ENCODE measurements around the gene ADGRF5.

The ADGRF5 gene

GRCh38 chr6:46932526-46933319, 11.0 kb upstream of the ADGRF5 start:
- DNase-seq (ENCODE audit: low read depth) = no peak

DNA sequence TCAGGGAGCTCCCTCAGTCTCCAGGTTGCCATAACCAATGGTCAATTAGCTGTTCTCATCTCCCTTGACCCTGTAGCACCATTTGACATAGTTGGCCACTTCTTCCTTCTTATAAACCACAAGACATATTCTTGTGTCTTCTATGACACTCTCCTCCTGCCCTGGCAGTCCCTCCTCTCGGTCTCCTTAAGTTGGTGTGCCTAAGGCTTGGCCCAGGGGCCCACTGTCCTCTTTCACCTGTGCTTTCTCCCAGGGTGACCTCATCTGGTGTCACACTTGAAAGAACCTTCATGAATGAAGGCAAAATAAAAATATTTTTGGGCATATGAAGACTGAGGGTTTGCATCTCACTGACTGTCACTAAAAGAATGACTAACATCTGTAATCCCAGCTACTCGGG, 9.7 kb upstream of the ADGRF5 start:
- no peak for DNase-seq (ENCODE audit: low read depth)

GRCh38 chr6:46930331-46930730, 8.6 kb upstream of the ADGRF5 start:
- DNase-seq (ENCODE audit: low read depth) = no peak

GRCh38 chr6:46927066-46927465, 5.3 kb upstream of the ADGRF5 start:
- no peak for DNase-seq (ENCODE audit: low read depth)

- DNase-seq (ENCODE audit: low read depth) = no peak
These were observed 4.7 kb upstream of the ADGRF5 start for GRCh38 chr6:46926481-46926880.

GRCh38 chr6:46925563-46926253, 4.0 kb upstream of the ADGRF5 start:
- DNase-seq (ENCODE audit: low read depth) = peak; percentile 4

DNA sequence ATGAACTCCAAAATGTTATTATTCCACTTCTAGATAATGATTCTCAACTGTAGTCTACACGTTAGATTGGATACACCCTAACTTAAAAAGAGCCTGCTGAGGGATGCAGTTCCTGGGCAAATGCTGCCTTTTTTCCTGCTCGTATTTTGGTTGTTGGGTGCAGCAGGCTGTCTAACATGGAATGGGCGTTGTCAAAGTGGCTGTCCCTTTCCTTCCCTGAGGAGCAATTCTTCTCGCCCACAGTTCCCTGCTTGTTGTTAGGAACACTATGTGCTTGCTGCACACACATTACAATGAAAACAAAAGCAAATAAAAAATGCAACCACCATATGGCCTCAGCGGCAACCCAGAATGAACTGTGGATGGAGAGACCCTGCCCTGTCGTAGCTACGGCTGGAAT, 1.7 kb upstream of the ADGRF5 start:
- DNase-seq (ENCODE audit: low read depth) = no peak

DNA sequence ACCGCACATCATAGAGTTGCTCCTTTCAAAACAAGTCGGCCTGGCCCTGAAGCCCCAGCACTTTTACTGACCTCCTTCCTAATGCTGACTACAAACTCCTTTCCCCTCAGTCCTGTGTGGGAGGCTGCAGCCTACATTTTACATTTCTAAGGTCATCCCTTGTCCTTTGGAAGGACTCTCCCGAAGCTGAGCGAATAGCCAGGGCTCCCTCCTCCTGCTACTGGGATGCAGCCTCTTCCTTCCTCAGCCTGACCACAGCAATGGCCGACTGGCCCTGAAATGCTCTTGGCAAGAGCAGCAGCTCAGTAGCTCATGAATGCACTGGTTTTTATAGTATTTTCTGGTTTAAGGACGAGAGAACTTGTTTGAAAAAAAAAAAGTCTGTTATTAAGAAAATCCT, 679 bp downstream of the ADGRF5 start:
- no peak for DNase-seq (ENCODE audit: low read depth)

DNA sequence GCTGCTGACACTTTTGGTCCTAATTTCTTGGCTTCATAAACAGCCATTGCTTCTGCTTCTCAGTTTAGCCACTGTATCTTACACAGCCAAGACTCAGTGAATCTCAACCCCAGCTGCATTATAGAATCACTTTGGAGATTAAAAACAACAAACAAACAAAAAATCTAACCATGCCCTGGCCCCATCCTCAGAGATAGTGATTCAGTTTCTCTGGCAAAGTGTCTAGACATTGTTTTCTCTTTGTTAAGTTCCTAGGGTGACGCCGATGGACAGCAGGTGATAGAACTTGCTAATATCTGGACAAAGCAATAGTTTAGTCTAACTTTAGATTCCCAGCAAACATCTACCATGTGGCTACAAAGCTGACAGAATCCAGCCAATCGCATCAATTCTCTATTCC, 2.9 kb downstream of the ADGRF5 start:
- DNase-seq (ENCODE audit: low read depth) = no peak

- no peak for DNase-seq (ENCODE audit: low read depth)
These were observed 4.7 kb downstream of the ADGRF5 start for GRCh38 chr6:46917002-46917545.

DNA sequence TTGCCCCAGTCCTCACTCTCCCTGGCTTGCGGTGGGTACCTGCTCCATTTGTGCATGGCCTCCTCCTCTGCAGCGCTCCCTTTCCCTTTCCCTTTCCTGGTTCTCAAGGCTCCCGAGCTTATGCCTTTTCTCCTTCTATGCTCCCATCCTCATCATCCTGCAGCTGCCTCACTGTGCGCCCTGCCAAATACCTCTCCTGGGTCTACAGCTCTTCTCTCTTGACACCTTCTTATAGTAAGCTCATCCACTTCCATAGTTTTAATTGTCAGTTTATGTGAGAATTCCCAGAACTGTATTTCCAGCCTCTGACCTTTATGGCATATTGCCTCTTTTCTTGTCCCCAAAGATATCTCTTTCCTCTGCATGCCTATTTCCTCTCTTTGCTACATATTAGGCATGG, 5.9 kb downstream of the ADGRF5 start:
- no peak for DNase-seq (ENCODE audit: low read depth)

DNA sequence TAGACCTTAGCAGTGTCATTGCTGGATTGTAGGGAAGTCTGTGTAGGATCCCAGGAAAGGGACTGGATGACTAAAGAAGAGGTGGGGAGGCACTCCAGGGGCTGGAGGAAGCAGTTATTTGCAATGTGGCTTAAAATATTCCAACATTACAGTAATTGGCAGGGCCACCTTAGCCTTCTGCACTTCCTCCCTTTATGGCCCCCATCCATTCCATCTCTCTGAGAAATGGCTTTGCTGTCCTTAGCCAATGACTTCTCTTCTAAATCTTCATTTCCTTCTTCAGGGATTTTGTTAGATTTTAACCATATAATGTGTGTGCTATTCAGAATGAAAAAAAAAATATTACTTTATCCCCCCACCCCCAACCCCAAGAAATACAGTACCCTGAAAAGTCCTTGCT, 6.4 kb downstream of the ADGRF5 start:
- DNase-seq (ENCODE audit: low read depth) = no peak

GRCh38 chr6:46914279-46914810, 7.4 kb downstream of the ADGRF5 start:
- no peak for DNase-seq (ENCODE audit: low read depth)

DNA sequence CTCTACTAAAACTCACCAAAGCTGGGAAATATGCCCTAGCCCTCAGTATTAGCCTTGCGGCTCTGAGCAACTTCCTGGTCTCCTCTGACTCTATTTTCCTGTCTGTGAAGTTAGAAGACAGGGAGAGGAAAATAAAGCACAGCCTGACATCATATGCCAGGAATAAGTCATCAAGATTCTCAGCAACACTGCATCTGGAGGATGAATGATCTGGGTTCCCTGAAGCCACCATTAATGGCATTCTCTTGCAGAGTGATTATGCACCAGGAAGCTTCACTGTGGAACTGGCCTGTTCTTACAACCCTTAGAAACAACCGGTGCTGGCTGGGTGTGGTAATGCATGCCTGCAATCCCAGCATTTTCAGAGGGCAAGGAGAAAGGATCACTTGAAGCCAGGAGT, 12.4 kb downstream of the ADGRF5 start:
- DNase-seq (ENCODE audit: low read depth) = no peak

DNA sequence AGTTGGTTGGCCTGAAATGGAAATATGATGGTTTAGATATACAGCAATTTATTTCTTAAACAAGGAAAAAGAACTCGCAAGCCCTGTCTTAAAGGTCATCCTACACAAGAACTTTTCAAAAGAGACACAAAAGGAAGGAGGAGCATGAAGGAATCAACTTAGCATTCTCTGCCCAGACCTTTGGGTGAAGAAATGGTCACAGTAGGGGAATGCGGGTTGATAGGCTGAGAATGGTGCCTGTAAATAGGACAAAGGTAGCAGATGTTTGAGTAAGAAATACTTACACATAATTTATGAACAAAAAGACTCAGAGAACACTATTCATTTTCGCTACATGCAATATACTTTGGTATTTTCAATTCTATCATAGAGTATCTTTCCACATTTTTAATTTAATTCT, 15.0 kb downstream of the ADGRF5 start:
- DNase-seq (ENCODE audit: low read depth) = no peak

- no peak for DNase-seq (ENCODE audit: low read depth)
These were observed 17.6 kb downstream of the ADGRF5 start for GRCh38 chr6:46904117-46904516.

DNA sequence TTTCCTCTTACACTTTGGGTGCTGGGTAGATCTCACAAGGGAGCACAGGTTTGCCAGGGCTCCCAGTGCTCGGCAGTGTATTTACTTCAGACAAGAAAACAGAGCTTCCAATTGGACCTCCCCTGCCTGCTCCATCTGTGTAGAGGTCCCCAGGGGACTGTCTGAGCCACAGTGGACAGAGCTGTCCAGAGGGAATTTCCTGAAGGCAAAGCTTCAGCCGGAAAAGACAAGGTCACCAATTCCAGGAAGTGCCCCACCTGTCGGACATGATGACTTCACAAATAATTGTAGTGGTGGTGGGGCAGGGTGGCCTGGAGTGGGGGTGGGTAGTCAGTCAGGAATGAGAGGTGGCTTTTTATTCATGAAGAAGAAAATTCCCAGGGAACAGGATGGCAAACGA, 18.6 kb downstream of the ADGRF5 start:
- no peak for DNase-seq (ENCODE audit: low read depth)

DNA sequence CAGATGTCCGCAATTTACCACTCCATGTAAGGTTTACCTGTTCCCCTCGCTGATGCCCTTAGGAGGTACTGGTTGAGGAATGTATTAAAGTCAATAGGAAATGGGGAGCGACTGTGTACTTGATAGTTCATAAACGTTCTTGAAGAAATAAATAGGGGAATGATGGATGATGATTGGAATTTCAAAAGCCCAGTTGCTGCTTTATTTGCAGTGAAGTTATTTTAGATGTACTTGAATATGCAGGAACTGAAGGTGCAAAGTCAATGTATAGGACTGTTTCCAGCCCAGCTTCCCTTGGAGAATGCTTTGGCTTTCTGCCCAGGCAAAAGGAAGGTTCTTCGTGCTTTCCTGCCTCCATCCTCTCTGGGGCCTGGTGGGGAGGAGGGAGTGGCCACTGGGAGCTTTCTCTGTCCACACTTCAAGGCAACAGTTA, 19.8 kb downstream of the ADGRF5 start:
- DNase-seq (ENCODE audit: low read depth) = no peak

DNA sequence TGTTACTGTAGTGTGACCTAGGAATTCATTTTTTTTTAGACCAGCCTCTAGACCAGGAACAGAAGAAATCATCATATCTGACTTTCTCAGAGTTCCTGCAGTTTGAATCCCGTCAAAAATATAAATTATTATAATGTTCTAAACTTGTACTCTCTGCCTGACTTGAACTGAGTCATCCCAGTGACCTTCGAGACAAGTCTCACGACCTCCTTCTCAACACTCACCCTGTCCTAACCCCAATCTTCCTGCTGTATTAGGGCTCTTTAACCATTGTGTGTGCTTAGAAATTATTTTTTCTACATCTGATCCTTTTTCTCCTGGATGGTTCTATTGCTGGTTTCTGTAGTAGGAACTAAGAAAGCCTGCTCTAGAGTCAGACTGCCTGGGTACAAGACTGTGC, 21.5 kb downstream of the ADGRF5 start:
- no peak for DNase-seq (ENCODE audit: low read depth)

GRCh38 chr6:46899659-46900058, 22.1 kb downstream of the ADGRF5 start:
- no peak for DNase-seq (ENCODE audit: low read depth)

DNA sequence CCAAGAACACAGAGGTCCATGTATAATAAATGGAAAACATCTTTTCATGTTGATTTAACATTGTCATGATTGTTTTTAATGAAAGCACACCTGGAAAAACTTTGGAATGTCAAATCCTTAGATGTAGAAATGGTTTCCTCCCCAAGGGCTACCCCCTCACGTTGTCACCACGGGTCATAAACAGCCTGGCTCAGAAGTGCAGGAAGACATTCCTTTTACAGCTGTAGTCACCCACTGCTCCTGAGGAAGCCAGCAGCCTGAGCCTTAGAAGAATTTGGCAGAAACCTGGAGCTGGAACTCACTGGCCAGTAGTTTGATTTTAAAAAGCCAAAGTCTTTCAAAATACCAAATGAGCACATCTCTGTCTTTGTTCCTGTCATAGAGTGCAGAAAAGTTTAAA, 23.7 kb downstream of the ADGRF5 start:
- DNase-seq (ENCODE audit: low read depth) = no peak

GRCh38 chr6:46896871-46897270, 24.9 kb downstream of the ADGRF5 start:
- DNase-seq (ENCODE audit: low read depth) = no peak

DNA sequence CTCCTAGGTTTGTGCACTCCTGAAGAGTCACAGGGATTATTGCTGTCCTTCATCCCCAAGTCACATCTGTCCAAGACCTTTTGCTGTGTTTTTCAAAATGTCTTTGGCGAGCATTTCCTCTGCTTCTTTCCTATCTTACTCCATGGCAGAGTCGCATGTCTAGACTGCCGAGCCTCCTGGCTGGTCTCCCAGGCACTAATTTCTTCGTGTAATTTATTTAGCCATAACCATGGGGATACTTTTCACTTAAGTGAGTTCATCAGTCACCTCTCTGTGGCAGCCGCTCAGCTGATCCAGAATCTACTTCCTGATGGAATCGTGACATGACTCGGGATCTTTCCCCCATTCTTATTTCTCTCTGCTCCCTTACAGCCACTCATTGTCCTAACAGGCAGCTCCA, 25.8 kb downstream of the ADGRF5 start:
- no peak for DNase-seq (ENCODE audit: low read depth)

Measured in fibroblast of the conjunctiva (primary cell).